Daoy (cell line): ENCODE results near the gene SLC11A1. TPM values are rescaled to one million over a fixed set of nuclear protein-coding genes. Genes with fewer than 3 reads are reported as not detected.

Experiments
- DNase-seq: peaks from one replicate; pipeline ENCODE4 v3.0.0-alpha.2; 2015; ENCODE audit warnings: low read depth
- total RNA-seq: library from RNA; depleted of rRNA; stranded (reverse); fragments of >200 nt; shearing (Covaris generic); gene quantifications from 2 replicates; pipeline ENCODE4 v1.2.3, GENCODE V29; 2014; rRNA removed

The SLC11A1 gene
- total RNA-seq, 1 experiment from 2014 or later = not detected

GRCh38 chr2:218435003-218435982 is 53.2 kb downstream of the SLC11A1 start:
- DNase-seq = no peak

- no peak for DNase-seq
Measured at GRCh38 chr2:218436992-218437391, 54.9 kb downstream of the SLC11A1 start.

GRCh38 chr2:218437969-218438368 is 55.9 kb downstream of the SLC11A1 start:
- no peak for DNase-seq

- DNase-seq = no peak
Measured at GRCh38 chr2:218438596-218438995, 56.5 kb downstream of the SLC11A1 start.

GRCh38 chr2:218444692-218445357 is 62.8 kb downstream of the SLC11A1 start:
- DNase-seq = no peak

GRCh38 chr2:218445602-218446001 is 63.5 kb downstream of the SLC11A1 start:
- no peak for DNase-seq

Other genes with a start within 250 kb of the SLC11A1 start
- gene CXCR1, start 215.3 kb upstream of the SLC11A1 start, total RNA-seq = not detected in 2 replicates
- 293 and 345 TPM in 2 replicates for gene ARPC2, start 165.1 kb upstream of the SLC11A1 start, total RNA-seq
- not detected in 2 replicates for gene GPBAR1, start 121.3 kb upstream of the SLC11A1 start, total RNA-seq
- gene AAMP, start 112.1 kb upstream of the SLC11A1 start, total RNA-seq = 237 and 278 TPM in 2 replicates
- 25.0 and 36.4 TPM in 2 replicates for gene PNKD, start 111.8 kb upstream of the SLC11A1 start, total RNA-seq
- 39.1 and 44.4 TPM in 2 replicates for gene TMBIM1, start 89.8 kb upstream of the SLC11A1 start, total RNA-seq
- not detected in 2 replicates for gene CATIP, start 25.4 kb upstream of the SLC11A1 start, total RNA-seq
- 27.4 and 36.3 TPM in 2 replicates for gene CTDSP1, start 17.6 kb downstream of the SLC11A1 start, total RNA-seq
- gene VIL1, start 36.9 kb downstream of the SLC11A1 start, total RNA-seq = 0.06 TPM in 1 of 2 replicates, not detected in the other
- gene USP37, start 186.1 kb downstream of the SLC11A1 start, total RNA-seq = 11.4 and 16.1 TPM in 2 replicates
- gene CNOT9, start 186.6 kb downstream of the SLC11A1 start, total RNA-seq = 94.2 and 118 TPM in 2 replicates
- 0.06 TPM in 1 of 2 replicates, not detected in the other for gene PLCD4, start 225.6 kb downstream of the SLC11A1 start, total RNA-seq